HCT116 (cell line): ENCODE measurements around the gene EPG5. TPM values are rescaled to one million over a fixed set of nuclear protein-coding genes. Genes with fewer than 3 reads are reported as not detected.

ENCODE experiments used
- ATAC-seq: fragments of 200-7000 bp; cut with Tn5 transposase; 2 replicates; pipeline ENCODE4 v1.9.1; 2020; ENCODE audit warnings: mild to moderate bottlenecking, moderate library complexity
- BruUV-seq: library from RNA; stranded (reverse); fragments of 400-500 nt; replicated peaks from 2 replicates; lab custom pipeline; 2021; lab: Mats Ljungman, UMichigan
- CTCF ChIA-PET: fragments of 300-600 bp; sonication (Branson Sonifier 250); formaldehyde crosslinking; loops from one replicate; lab custom pipeline; 2021; ENCODE audit warnings: antibody characterized with exemption; lab: Charles Lee
- POLR2A ChIA-PET: fragments of 300-600, 350-600 bp; sonication (Branson Sonifier 250); formaldehyde crosslinking; loops from one replicate; lab custom pipeline; 2021; ENCODE audit warnings: antibody characterized with exemption; lab: Charles Lee
- RAD21 ChIA-PET, 2 experiments: fragments of 300-600 bp; sonication (Branson Sonifier 250); formaldehyde crosslinking; loops; one replicate each; lab custom pipeline; 2023; ENCODE audit warnings: low total read pairs in 2 of 2; ENCODE audit not compliant: uncharacterized antibody in 2 of 2, unreplicated experiment in 2 of 2, low non-redundant PET in 1 of 2; lab: Charles Lee
- DNase-seq: peaks from one replicate; pipeline ENCODE4 v3.0.0-alpha.2; 2010; ENCODE audit warnings: low read depth, low spot score
- H2AFZ ChIP-seq: fragments of 200-600 bp; shearing (Covaris generic), sonication (generic); 2 replicates; pipeline ENCODE4 v1.6.1; 2017; ENCODE audit warnings: low read depth, mixed run types, mixed read lengths, antibody characterized with exemption, low read length; ENCODE audit not compliant: poor library complexity, severe bottlenecking
- H3K27ac ChIP-seq: 2 replicates; pipeline ENCODE4 v1.5.1; 2012; ENCODE audit warnings: low read depth, low read length
- H3K27me3 ChIP-seq: fragments of 200-600 bp; sonication (generic); 2 replicates; pipeline ENCODE4 v1.6.1; 2016; ENCODE audit warnings: mixed run types, low read length, mixed read lengths; ENCODE audit not compliant: insufficient read depth
- H3K36me3 ChIP-seq, 2 experiments: fragments of 200-500 bp in 1 of 2; fragments of 200-600 bp in 1 of 2; sonication (Bioruptor generic) in 1 of 2; sonication (generic) in 1 of 2; 2 replicates each; pipeline versions ENCODE4 v1.5.1 to v1.6.1; 2014 to 2016; ENCODE audit warnings: low read length in 2 of 2, inconsistent platforms in 1 of 2, mixed read lengths in 1 of 2, mixed run types in 1 of 2; ENCODE audit not compliant: insufficient read depth in 2 of 2, control insufficient read depth in 1 of 2
- H3K4me1 ChIP-seq, 2 experiments: fragments of 200-600 bp in 1 of 2; sonication (generic) in 1 of 2; 2 replicates each; pipeline versions ENCODE4 v1.5.1 to v1.6.1; 2012 to 2017; ENCODE audit warnings: low read length in 2 of 2, inconsistent platforms in 1 of 2, mild to moderate bottlenecking in 1 of 2, mixed read lengths in 1 of 2, mixed run types in 1 of 2, moderate library complexity in 1 of 2; ENCODE audit not compliant: insufficient read depth in 2 of 2, control insufficient read depth in 1 of 2
- H3K4me2 ChIP-seq: fragments of 200-600 bp; sonication (generic); 2 replicates; pipeline ENCODE4 v1.6.1; 2017; ENCODE audit warnings: mixed run types, low read length, mixed read lengths
- H3K4me3 ChIP-seq, 2 experiments: fragments of 200-600 bp in 1 of 2; sonication (generic) in 1 of 2; replicated peaks in 1 of 2; 2 replicates each; pipeline ENCODE4 v1.5.1; 2011 to 2016; ENCODE audit warnings: low read length in 2 of 2, control low read depth in 1 of 2, low read depth in 1 of 2, mild to moderate bottlenecking in 1 of 2, mixed read lengths in 1 of 2, mixed run types in 1 of 2
- H3K79me2 ChIP-seq: fragments of 200-600 bp; sonication (generic); 2 replicates; pipeline ENCODE4 v1.6.1; 2017; ENCODE audit warnings: mild to moderate bottlenecking, mixed run types, low read length, moderate library complexity, mixed read lengths; ENCODE audit not compliant: insufficient read depth
- H3K9ac ChIP-seq: fragments of 200-600 bp; sonication (generic); 2 replicates; pipeline ENCODE4 v1.6.1; 2016; ENCODE audit warnings: low read length, mixed read lengths
- H3K9me2 ChIP-seq: fragments of 200-600 bp; sonication (generic), shearing (Covaris generic); 2 replicates; pipeline ENCODE4 v1.6.1; 2017; ENCODE audit warnings: mixed run types, mild to moderate bottlenecking, moderate library complexity; ENCODE audit not compliant: insufficient read depth
- H3K9me3 ChIP-seq, 2 experiments: fragments of 200-500 bp in 1 of 2; fragments of 200-600 bp in 1 of 2; sonication (Bioruptor generic) in 1 of 2; sonication (generic) in 1 of 2; 2 replicates each; pipeline ENCODE4 v1.6.1; 2014 to 2017; ENCODE audit warnings: low read length in 2 of 2, mixed read lengths in 2 of 2, inconsistent platforms in 1 of 2, low read depth in 1 of 2, mild to moderate bottlenecking in 1 of 2, mixed run types in 1 of 2, moderate library complexity in 1 of 2; ENCODE audit not compliant: control insufficient read depth in 1 of 2, insufficient read depth in 1 of 2
- H4K20me1 ChIP-seq: fragments of 200-600 bp; sonication (generic), shearing (Covaris generic); 2 replicates; pipeline ENCODE4 v1.6.1; 2017; ENCODE audit warnings: mixed run types, mild to moderate bottlenecking, moderate library complexity; ENCODE audit not compliant: insufficient read depth
- ATF3 ChIP-seq: IDR thresholded peaks from 2 replicates; pipeline ENCODE4 v1.6.1; 2012
- ELF1 ChIP-seq: IDR thresholded peaks from 2 replicates; pipeline ENCODE4 v1.6.1; 2012; ENCODE audit warnings: low read depth, borderline replicate concordance
- EZH2 ChIP-seq: fragments of 200-600 bp; sonication (generic); IDR thresholded peaks from 2 replicates; pipeline ENCODE4 v1.6.1; 2017; ENCODE audit warnings: antibody characterized with exemption, mixed run types
- EZH2phosphoT487 ChIP-seq: fragments of 200-600 bp; IDR thresholded peaks from 2 replicates; pipeline ENCODE4 v1.6.1; 2018; ENCODE audit warnings: antibody characterized with exemption, borderline replicate concordance
- JUND ChIP-seq: IDR thresholded peaks from 2 replicates; pipeline ENCODE4 v1.6.1; 2012
- POLR2A ChIP-seq: IDR thresholded peaks from 2 replicates; pipeline ENCODE4 v1.7.0; 2011; ENCODE audit warnings: borderline replicate concordance; ENCODE audit not compliant: insufficient read depth, insufficient read length; ENCODE audit errors: extremely low read depth
- POLR2AphosphoS5 ChIP-seq: IDR thresholded peaks from 2 replicates; pipeline ENCODE4 v1.6.1; 2011; ENCODE audit warnings: mild to moderate bottlenecking, low read depth, low read length, moderate library complexity
- SIN3A ChIP-seq: IDR thresholded peaks from 2 replicates; pipeline ENCODE4 v1.6.1; 2012; ENCODE audit warnings: low read depth
- ZBTB33 ChIP-seq: IDR thresholded peaks from 2 replicates; pipeline ENCODE4 v1.6.1; 2011; ENCODE audit warnings: mild to moderate bottlenecking, low read length, moderate library complexity; ENCODE audit not compliant: insufficient replicate concordance; ENCODE audit errors: extremely low read depth
- ZFX ChIP-seq: fragments of 450-650 bp; IDR thresholded peaks from 2 replicates; pipeline ENCODE4 v1.6.1; 2017
- ZNF274 ChIP-seq: fragments of 200-500 bp; sonication (Bioruptor generic); IDR thresholded peaks from 2 replicates; pipeline ENCODE4 v1.6.1; 2014; ENCODE audit warnings: mild to moderate bottlenecking, low read depth, low read length, inconsistent platforms
- intact Hi-C: fragments of 100-400 bp; cut with micrococcal nuclease; formaldehyde crosslinking; loops from 2 replicates; pipeline ENCODE4 v1.10.0; 2022
- total RNA-seq: library from RNA; stranded (reverse); gene quantifications from one replicate; pipeline ENCODE4 v1.2.1, GENCODE V29; 2021; ENCODE audit not compliant: unreplicated experiment
- TF ChIP-seq, protein P1 (sequence below), 3 experiments: fragments of 200-600 bp in 1 of 3; sonication (generic) in 1 of 3; IDR thresholded peaks in 2 of 3; conservative IDR thresholded peaks in 1 of 3; 2 replicates each; pipeline ENCODE4 v1.5.1; 2012 to 2017; ENCODE audit warnings: low read depth in 2 of 3, low read length in 2 of 3, antibody characterized with exemption in 1 of 3, borderline replicate concordance in 1 of 3, control low read depth in 1 of 3, mild to moderate bottlenecking in 1 of 3, mixed read lengths in 1 of 3, mixed run types in 1 of 3, moderate library complexity in 1 of 3; ENCODE audit not compliant: insufficient read depth in 1 of 3
- TF ChIP-seq, protein P2 (sequence below): IDR thresholded peaks from 2 replicates; pipeline ENCODE4 v1.6.1; 2012; ENCODE audit warnings: low read depth

The EPG5 gene
- total RNA-seq, 1 experiment from 2014 or later, result 12.9 TPM

DNA sequence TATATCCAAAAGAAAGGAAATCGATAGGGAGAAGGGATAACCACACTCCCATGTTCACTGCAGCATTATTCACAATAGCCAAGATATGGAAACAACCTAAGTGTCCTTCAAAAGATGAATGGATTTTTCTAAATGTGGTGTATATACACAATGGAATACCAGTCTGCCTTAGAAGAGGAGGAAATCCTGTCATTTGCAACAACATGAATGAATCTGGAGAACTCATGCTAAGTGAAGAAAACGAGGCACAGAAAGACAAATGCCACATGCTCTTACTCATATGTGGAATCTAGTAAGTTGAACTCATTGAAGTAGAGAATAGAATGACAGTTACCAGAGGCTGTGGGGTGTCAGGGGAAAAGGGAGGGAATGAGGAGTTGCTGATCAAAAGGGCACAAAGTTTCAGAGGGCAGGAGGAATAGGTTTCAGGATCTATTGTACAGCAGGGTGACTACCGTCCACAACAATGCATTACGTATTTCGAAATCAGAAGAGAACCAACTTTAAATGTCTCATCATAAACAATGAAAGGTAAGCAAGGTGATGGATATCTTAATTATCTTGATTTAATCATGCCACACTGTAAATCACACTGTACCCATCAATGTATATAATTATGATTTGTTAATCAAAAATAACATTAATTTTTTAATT, 95.6 kb downstream of the EPG5 start:
- Histone ChIP-seq H3K36me3 (no peaks in the 10 kb centered on the region), H3K9ac (no peak overlapping the region), H2AFZ (no peak overlapping the region), H3K9me2 (no peaks in the 10 kb centered on the region), H3K27ac (no peak overlapping the region), H3K4me3 (no peak overlapping the region), H3K4me2 (no peak overlapping the region), H3K9me3 (no peaks in the 10 kb centered on the region), H4K20me1 (no peaks in the 10 kb centered on the region), H3K79me2 (no peaks in the 10 kb centered on the region), H3K4me1 (no peaks in the 10 kb centered on the region), H3K27me3 (no peaks in the 10 kb centered on the region)
- no peak for ATAC-seq
- intact Hi-C loops, result loop anchor here (2.0 kb wide), 1 partner anchor 13 kb away; no protein-coding TSS in a partner anchor
- no TSS peak for BruUV-seq
- ChIA-PET POLR2A (no interaction called here), CTCF (interaction anchor here (1.8 kb wide), 1 partner anchor 8 kb away, joined by 9 read pairs; no protein-coding TSS in a partner anchor), RAD21 (no interaction called here)
- no peak for DNase-seq
- no peak for TF ChIP-seq EZH2phosphoT487
- no peak for TF ChIP-seq EZH2
- no peak for TF ChIP-seq SIN3A
- no peak for TF ChIP-seq ELF1
- no peak for TF ChIP-seq ZFX
- TF ChIP-seq POLR2AphosphoS5, result no peak
- TF ChIP-seq, protein P1, sequence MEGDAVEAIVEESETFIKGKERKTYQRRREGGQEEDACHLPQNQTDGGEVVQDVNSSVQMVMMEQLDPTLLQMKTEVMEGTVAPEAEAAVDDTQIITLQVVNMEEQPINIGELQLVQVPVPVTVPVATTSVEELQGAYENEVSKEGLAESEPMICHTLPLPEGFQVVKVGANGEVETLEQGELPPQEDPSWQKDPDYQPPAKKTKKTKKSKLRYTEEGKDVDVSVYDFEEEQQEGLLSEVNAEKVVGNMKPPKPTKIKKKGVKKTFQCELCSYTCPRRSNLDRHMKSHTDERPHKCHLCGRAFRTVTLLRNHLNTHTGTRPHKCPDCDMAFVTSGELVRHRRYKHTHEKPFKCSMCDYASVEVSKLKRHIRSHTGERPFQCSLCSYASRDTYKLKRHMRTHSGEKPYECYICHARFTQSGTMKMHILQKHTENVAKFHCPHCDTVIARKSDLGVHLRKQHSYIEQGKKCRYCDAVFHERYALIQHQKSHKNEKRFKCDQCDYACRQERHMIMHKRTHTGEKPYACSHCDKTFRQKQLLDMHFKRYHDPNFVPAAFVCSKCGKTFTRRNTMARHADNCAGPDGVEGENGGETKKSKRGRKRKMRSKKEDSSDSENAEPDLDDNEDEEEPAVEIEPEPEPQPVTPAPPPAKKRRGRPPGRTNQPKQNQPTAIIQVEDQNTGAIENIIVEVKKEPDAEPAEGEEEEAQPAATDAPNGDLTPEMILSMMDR (IDR thresholded peaks at IDR 0.05 in 2 of 3, conservative IDR thresholded peaks at IDR 0.05 in 1 of 3; ENCODE audit: borderline replicate concordance in 1 of 3, insufficient read depth in 1 of 3, low read depth in 2 of 3, low read length in 2 of 3), result no peak
- TF ChIP-seq JUND, result no peak
- TF ChIP-seq ATF3, result no peak
- TF ChIP-seq POLR2A, result no peak
- TF ChIP-seq ZNF274, result no peak
- no peak for TF ChIP-seq ZBTB33
- TF ChIP-seq, protein P2, sequence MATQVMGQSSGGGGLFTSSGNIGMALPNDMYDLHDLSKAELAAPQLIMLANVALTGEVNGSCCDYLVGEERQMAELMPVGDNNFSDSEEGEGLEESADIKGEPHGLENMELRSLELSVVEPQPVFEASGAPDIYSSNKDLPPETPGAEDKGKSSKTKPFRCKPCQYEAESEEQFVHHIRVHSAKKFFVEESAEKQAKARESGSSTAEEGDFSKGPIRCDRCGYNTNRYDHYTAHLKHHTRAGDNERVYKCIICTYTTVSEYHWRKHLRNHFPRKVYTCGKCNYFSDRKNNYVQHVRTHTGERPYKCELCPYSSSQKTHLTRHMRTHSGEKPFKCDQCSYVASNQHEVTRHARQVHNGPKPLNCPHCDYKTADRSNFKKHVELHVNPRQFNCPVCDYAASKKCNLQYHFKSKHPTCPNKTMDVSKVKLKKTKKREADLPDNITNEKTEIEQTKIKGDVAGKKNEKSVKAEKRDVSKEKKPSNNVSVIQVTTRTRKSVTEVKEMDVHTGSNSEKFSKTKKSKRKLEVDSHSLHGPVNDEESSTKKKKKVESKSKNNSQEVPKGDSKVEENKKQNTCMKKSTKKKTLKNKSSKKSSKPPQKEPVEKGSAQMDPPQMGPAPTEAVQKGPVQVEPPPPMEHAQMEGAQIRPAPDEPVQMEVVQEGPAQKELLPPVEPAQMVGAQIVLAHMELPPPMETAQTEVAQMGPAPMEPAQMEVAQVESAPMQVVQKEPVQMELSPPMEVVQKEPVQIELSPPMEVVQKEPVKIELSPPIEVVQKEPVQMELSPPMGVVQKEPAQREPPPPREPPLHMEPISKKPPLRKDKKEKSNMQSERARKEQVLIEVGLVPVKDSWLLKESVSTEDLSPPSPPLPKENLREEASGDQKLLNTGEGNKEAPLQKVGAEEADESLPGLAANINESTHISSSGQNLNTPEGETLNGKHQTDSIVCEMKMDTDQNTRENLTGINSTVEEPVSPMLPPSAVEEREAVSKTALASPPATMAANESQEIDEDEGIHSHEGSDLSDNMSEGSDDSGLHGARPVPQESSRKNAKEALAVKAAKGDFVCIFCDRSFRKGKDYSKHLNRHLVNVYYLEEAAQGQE, result no peak
